ENCODE measurements around the gene PEAK1. TPM values are rescaled to one million over a fixed set of nuclear protein-coding genes. Genes with fewer than 3 reads are reported as not detected.

Gene PEAK1
- total and polyA plus RNA-seq, 10 of the 15 experiments (the other 5 are each of a cell fraction or from before 2014, with no cell fraction given): 0.62 to 24.2 (median 11.2) TPM

DNA sequence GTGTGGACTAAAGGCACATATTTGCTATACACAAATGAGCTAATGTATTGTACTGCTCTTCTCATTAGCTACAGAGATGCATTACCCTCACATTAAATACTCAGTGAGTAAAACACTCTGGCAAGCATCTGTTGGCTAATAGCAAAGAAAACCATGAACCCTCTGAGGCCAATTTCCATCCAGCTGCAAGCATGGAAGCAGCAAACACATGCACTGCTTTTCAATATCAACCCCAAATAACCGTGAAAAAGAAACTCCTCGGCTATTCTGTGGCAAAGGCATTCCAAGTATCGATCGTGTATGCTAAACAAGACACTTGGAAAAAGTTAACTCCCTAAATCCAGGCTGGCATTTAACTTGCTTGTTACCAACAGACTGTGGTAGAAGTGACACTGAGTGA, 67.0 kb downstream of the PEAK1 start:
- Histone ChIP-seq H3K4me3 (no peak overlapping the region), H3K27ac (ENCODE audit: control insufficient read depth, insufficient read depth) (no peak overlapping the region), H3K36me3 (ENCODE audit: control insufficient read depth in 2 of 2, insufficient read depth in 2 of 2, low read length in 1 of 2) (no peaks in the 10 kb centered on the region), H3K79me2 (ENCODE audit: control insufficient read depth, insufficient read depth, low read length) (no peaks in the 10 kb centered on the region), H2AFZ (ENCODE audit: control insufficient read depth, low read depth, low read length) (no peak overlapping the region), H4K20me1 (ENCODE audit: control insufficient read depth, insufficient read depth) (no peaks in the 10 kb centered on the region), H3K27me3 (replicated peaks in 1 of 2; ENCODE audit: control insufficient read depth in 2 of 2, insufficient read depth in 2 of 2, low read length in 1 of 2) (no peaks in the 10 kb centered on the region), H3K9me3 (replicated peaks; ENCODE audit: control insufficient read depth, insufficient read depth, low read length) (no peaks in the 10 kb centered on the region), H3K4me2 (ENCODE audit: control insufficient read depth, insufficient read depth) (no peak overlapping the region), H3K9ac (ENCODE audit: control insufficient read depth, insufficient read depth, low read length) (no peak overlapping the region), H3K4me1 (ENCODE audit: control insufficient read depth, insufficient read depth, low read length) (no peaks in the 10 kb centered on the region)
- no peak for ATAC-seq
- ChIA-PET SMC1A (ENCODE audit: uncharacterized antibody, unreplicated experiment) (interaction anchor here (0.6 kb wide), 1 partner anchor 44 kb away, joined by 3 read pairs; no protein-coding TSS in a partner anchor), POLR2A (no interaction called here), CTCF (no interaction called here), RAD21 (ENCODE audit: unreplicated experiment) (no interaction called here)
- DNase-seq (ENCODE audit: low read depth, low spot score): no peak
- in situ Hi-C loops (cut with MboI) (no loop called here), intact Hi-C loops (cut with micrococcal nuclease; ENCODE audit: unreplicated experiment) (no loop called here)
- no TSS peak for BruUV-seq (replicated peaks)
- FAIRE-seq: no peak
- 98% methylated on average over 4 of the region's 4 CpGs for WGBS (ENCODE audit: insufficient coverage, insufficient replicate concordance, low lambda C conversion rate, missing lambda C conversion rate)
- TF ChIP-seq, protein P1, sequence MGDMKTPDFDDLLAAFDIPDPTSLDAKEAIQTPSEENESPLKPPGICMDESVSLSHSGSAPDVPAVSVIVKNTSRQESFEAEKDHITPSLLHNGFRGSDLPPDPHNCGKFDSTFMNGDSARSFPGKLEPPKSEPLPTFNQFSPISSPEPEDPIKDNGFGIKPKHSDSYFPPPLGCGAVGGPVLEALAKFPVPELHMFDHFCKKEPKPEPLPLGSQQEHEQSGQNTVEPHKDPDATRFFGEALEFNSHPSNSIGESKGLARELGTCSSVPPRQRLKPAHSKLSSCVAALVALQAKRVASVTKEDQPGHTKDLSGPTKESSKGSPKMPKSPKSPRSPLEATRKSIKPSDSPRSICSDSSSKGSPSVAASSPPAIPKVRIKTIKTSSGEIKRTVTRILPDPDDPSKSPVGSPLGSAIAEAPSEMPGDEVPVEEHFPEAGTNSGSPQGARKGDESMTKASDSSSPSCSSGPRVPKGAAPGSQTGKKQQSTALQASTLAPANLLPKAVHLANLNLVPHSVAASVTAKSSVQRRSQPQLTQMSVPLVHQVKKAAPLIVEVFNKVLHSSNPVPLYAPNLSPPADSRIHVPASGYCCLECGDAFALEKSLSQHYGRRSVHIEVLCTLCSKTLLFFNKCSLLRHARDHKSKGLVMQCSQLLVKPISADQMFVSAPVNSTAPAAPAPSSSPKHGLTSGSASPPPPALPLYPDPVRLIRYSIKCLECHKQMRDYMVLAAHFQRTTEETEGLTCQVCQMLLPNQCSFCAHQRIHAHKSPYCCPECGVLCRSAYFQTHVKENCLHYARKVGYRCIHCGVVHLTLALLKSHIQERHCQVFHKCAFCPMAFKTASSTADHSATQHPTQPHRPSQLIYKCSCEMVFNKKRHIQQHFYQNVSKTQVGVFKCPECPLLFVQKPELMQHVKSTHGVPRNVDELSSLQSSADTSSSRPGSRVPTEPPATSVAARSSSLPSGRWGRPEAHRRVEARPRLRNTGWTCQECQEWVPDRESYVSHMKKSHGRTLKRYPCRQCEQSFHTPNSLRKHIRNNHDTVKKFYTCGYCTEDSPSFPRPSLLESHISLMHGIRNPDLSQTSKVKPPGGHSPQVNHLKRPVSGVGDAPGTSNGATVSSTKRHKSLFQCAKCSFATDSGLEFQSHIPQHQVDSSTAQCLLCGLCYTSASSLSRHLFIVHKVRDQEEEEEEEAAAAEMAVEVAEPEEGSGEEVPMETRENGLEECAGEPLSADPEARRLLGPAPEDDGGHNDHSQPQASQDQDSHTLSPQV (IDR thresholded peaks at IDR 0.05): no peak
- TF ChIP-seq IKZF1 (conservative IDR thresholded peaks at IDR 0.05) (no peak), SMAD1 (IDR thresholded peaks at IDR 0.05; ENCODE audit: low read depth, partially characterized antibody) (no peak), ETV6 (conservative IDR thresholded peaks at IDR 0.05 in 1 of 2, IDR thresholded peaks at IDR 0.05 in 1 of 2; ENCODE audit: borderline replicate concordance in 1 of 2, low read depth in 1 of 2) (no peak), HDAC6 (IDR thresholded peaks at IDR 0.05; ENCODE audit: unreplicated experiment) (no peak), HDGF (IDR thresholded peaks at IDR 0.05) (no peak), MEF2B (IDR thresholded peaks at IDR 0.05; ENCODE audit: partially characterized antibody, poor library complexity, severe bottlenecking) (no peak), ZBED1 (IDR thresholded peaks at IDR 0.05; ENCODE audit: borderline replicate concordance) (no peak), ZBTB33 (IDR thresholded peaks at IDR 0.05) (no peak), NFYA (IDR thresholded peaks at IDR 0.05; ENCODE audit: borderline replicate concordance, low read depth, low read length) (no peak), PAX8 (IDR thresholded peaks at IDR 0.05) (no peak), POLR2AphosphoS5 (IDR thresholded peaks at IDR 0.05; ENCODE audit: low read length) (no peak), CHD4 (IDR thresholded peaks at IDR 0.05) (no peak)

Data from GM12878 (cell line).